Measurements from ENCODE around the gene WARS2.

WARS2 gene

DNA sequence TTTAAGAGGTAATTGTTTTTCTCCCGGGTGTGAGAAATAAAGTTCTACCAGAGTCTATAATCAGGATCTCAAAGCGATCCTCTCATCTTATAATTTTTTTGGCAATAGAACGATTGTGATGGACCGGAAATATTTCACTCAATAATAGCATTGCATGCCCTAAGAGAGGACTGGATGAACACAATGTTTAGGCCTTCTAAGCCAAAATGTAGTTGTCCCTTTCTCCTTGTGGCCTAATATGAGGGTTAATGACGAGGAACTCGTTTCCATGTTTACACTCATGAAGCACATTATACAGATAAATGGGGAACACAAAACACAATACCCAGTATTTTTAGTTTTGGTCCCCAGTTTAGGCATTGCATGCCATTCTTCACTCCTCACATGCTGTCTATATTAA is 158.2 kb downstream of the WARS2 start:
- DNase-seq, result no peak

- DNase-seq, result no peak
Measured at GRCh38 chr1:118981436-118981835, 159.0 kb downstream of the WARS2 start.
